Mesendoderm (in vitro differentiated cells): ENCODE measurements around the gene GPR156. TPM values are rescaled to one million over a fixed set of nuclear protein-coding genes. Genes with fewer than 3 reads are reported as not detected.
"Not testable (repeated sequence)": the region's sequence is repeated elsewhere in the genome, so short reads cannot be mapped to it uniquely, and the experiment has no call there.

Experiments
- DNase-seq: peaks from one replicate; pipeline ENCODE4 v3.0.0; 2013
- H2AK5ac ChIP-seq: 2 replicates; pipeline ENCODE4 v1.6.1; 2013; ENCODE audit warnings: low read length, inconsistent platforms
- H2BK120ac ChIP-seq: 2 replicates; pipeline ENCODE4 v1.6.1; 2013; ENCODE audit warnings: low read depth, mild to moderate bottlenecking, low read length, moderate library complexity, mixed read lengths
- H2BK15ac ChIP-seq: replicated peaks from 2 replicates; pipeline ENCODE4 v1.6.1; 2013; ENCODE audit warnings: low read depth, mild to moderate bottlenecking, moderate library complexity
- H2BK5ac ChIP-seq: 2 replicates; pipeline ENCODE4 v1.6.1; 2013; ENCODE audit warnings: low read length, inconsistent platforms
- H3K18ac ChIP-seq: 2 replicates; pipeline ENCODE4 v1.6.1; 2013; ENCODE audit warnings: mild to moderate bottlenecking, low read length, mixed read lengths
- H3K23ac ChIP-seq: one replicate; pipeline ENCODE4 v1.6.1; 2013; ENCODE audit warnings: low read length
- H3K27ac ChIP-seq: 2 replicates; pipeline ENCODE4 v1.5.1; 2013; ENCODE audit warnings: low read depth, mild to moderate bottlenecking, inconsistent platforms, low read length, moderate library complexity
- H3K27me3 ChIP-seq: 2 replicates; pipeline ENCODE4 v1.6.1; 2013; ENCODE audit warnings: low read length, control low read depth, mild to moderate bottlenecking, inconsistent platforms; ENCODE audit not compliant: insufficient read depth, poor library complexity
- H3K36me3 ChIP-seq: 2 replicates; pipeline ENCODE4 v1.6.1; 2013; ENCODE audit warnings: low read length, inconsistent platforms; ENCODE audit not compliant: control insufficient read depth, insufficient read depth
- H3K4ac ChIP-seq: one replicate; pipeline ENCODE4 v1.6.1; 2013; ENCODE audit warnings: low read depth, mild to moderate bottlenecking, low read length, moderate library complexity
- H3K4me1 ChIP-seq: 2 replicates; pipeline ENCODE4 v1.6.1; 2013; ENCODE audit warnings: low read depth, low read length, inconsistent platforms; ENCODE audit not compliant: control insufficient read depth
- H3K4me2 ChIP-seq: 2 replicates; pipeline ENCODE4 v1.6.1; 2013; ENCODE audit warnings: low read length
- H3K4me3 ChIP-seq: 2 replicates; pipeline ENCODE4 v1.5.1; 2013; ENCODE audit warnings: mild to moderate bottlenecking, low read length
- H3K56ac ChIP-seq: one replicate; pipeline ENCODE4 v1.6.1; 2013; ENCODE audit warnings: low read length
- H3K79me1 ChIP-seq: 2 replicates; pipeline ENCODE4 v1.6.1; 2013; ENCODE audit warnings: low read length, inconsistent platforms
- H3K79me2 ChIP-seq: 2 replicates; pipeline ENCODE4 v1.6.1; 2013; ENCODE audit warnings: mild to moderate bottlenecking, low read length; ENCODE audit not compliant: control insufficient read depth, insufficient read depth
- H3K9ac ChIP-seq: 2 replicates; pipeline ENCODE4 v1.6.1; 2013; ENCODE audit warnings: low read length, inconsistent platforms
- H4K5ac ChIP-seq: one replicate; pipeline ENCODE4 v1.6.1; 2013; ENCODE audit warnings: low read length
- H4K8ac ChIP-seq: one replicate; pipeline ENCODE4 v1.6.1; 2013; ENCODE audit warnings: low read depth, mild to moderate bottlenecking, control low read depth, low read length, moderate library complexity
- WGBS: extraction: QIAGEN DNeasy Blood & Tissue Kit; methylation state at CpG from one replicate; pipeline ENCODE4 v1.1.7; 2013; ENCODE audit warnings: low lambda C conversion rate, missing lambda C conversion rate; ENCODE audit not compliant: insufficient coverage; ENCODE audit errors: extremely low coverage; 5-methylcytosine and 5-hydroxymethylcytosine counted together
- polyA plus RNA-seq, 2 experiments: library from polyadenylated mRNA; stranded (reverse); fragments of 200-250 nt; gene quantifications; one replicate each; pipeline ENCODE4 v1.2.3, GENCODE V29; 2013

GPR156 gene
- 0.79 TPM for polyA plus RNA-seq (2013, experiment 1 of 2)
- polyA plus RNA-seq (2013, experiment 2 of 2), result 0.78 TPM

GRCh38 chr3:120284747-120285507, at the start of gene GPR156:
TSS of gene GPR156 (minus strand) at chr3:120285222. CDS start at chr3:120244098, 41,124 bp downstream.
- Histone ChIP-seq H3K4me1 (no peaks in the 10 kb centered on the region), H2AK5ac (no peak within 1 kb of the TSS), H3K36me3 (no peaks in the 10 kb centered on the region), H3K56ac (peak within 1 kb of the TSS; percentile 82), H3K23ac (no peak within 1 kb of the TSS), H3K27ac (no peak within 1 kb of the TSS), H3K4me2 (peak within 1 kb of the TSS; percentile 59), H3K27me3 (peaks cover 4% of the 10 kb centered on the region), H3K9ac (peak within 1 kb of the TSS; percentile 61), H2BK15ac (no peak within 1 kb of the TSS), H3K4ac (no peak within 1 kb of the TSS), H3K79me1 (no peaks in the 10 kb centered on the region), H4K5ac (no peak within 1 kb of the TSS), H2BK5ac (no peak within 1 kb of the TSS), H3K79me2 (no peaks in the 10 kb centered on the region), H3K4me3 (peak within 1 kb of the TSS; percentile 38), H3K18ac (peak within 1 kb of the TSS; percentile 77), H4K8ac (no peak within 1 kb of the TSS), H2BK120ac (no peak within 1 kb of the TSS)
- DNase-seq, result peak; percentile 48
- no CpG with 5 or more reads among the region's 72 CpGs for WGBS

DNA sequence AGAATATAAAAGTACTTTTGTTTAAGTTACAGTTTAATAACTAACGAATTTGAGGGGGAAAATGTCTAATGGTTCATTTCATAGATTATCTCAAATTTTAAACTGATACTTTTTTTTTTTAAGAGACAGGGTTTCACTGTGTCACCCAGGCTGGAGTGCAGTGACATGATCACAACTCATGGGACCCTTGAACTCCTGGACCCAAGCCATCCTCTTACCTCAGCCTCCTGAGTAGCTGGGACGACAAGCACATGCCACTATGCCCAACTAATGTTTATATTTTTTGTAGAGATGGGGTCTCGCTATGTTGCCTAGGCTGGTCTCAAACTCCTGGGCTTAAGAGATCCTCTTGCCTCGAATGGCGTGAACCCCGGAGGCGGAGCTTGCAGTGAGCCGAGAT, 47.6 kb upstream of the GPR156 start:
- H3K56ac ChIP-seq, result no peak overlapping the region
- no peaks in the 10 kb centered on the region for H3K27me3 ChIP-seq
- no peak for DNase-seq
- no peak overlapping the region for H2BK15ac ChIP-seq
- H2BK5ac ChIP-seq, result no peak overlapping the region
- no peak overlapping the region for H3K27ac ChIP-seq
- no peak overlapping the region for H2AK5ac ChIP-seq
- no peaks in the 10 kb centered on the region for H3K79me2 ChIP-seq
- H4K8ac ChIP-seq, result no peak overlapping the region
- H3K18ac ChIP-seq, result no peak overlapping the region
- no CpG with 5 or more reads among the region's 8 CpGs for whole genome bisulfite sequencing
- H3K23ac ChIP-seq, result no peak overlapping the region
- H3K4me3 ChIP-seq, result no peak overlapping the region
- no peaks in the 10 kb centered on the region for H3K4me1 ChIP-seq
- H3K79me1 ChIP-seq, result no peaks in the 10 kb centered on the region
- H3K4ac ChIP-seq, result no peak overlapping the region
- H3K36me3 ChIP-seq, result no peaks in the 10 kb centered on the region
- H4K5ac ChIP-seq, result no peak overlapping the region
- no peak overlapping the region for H3K4me2 ChIP-seq
- no peak overlapping the region for H3K9ac ChIP-seq
- no peak overlapping the region for H2BK120ac ChIP-seq

GRCh38 chr3:120331076-120331475, 46.1 kb upstream of the GPR156 start:
- no peak overlapping the region for H3K23ac ChIP-seq
- H4K5ac ChIP-seq, result no peak overlapping the region
- no peak overlapping the region for H2BK5ac ChIP-seq
- H4K8ac ChIP-seq, result no peak overlapping the region
- no peaks in the 10 kb centered on the region for H3K79me2 ChIP-seq
- H3K18ac ChIP-seq, result no peak overlapping the region
- H2AK5ac ChIP-seq, result no peak overlapping the region
- no peak overlapping the region for H3K27ac ChIP-seq
- H3K9ac ChIP-seq, result no peak overlapping the region
- no peak overlapping the region for H3K4me3 ChIP-seq
- H3K27me3 ChIP-seq, result no peaks in the 10 kb centered on the region
- WGBS, result no CpG with 5 or more reads among the region's 2 CpGs
- H3K4me1 ChIP-seq, result no peaks in the 10 kb centered on the region
- no peak overlapping the region for H2BK15ac ChIP-seq
- no peaks in the 10 kb centered on the region for H3K36me3 ChIP-seq
- H3K4me2 ChIP-seq, result no peak overlapping the region
- no peaks in the 10 kb centered on the region for H3K79me1 ChIP-seq
- no peak for DNase-seq
- H3K4ac ChIP-seq, result no peak overlapping the region
- no peak overlapping the region for H2BK120ac ChIP-seq
- no peak overlapping the region for H3K56ac ChIP-seq

DNA sequence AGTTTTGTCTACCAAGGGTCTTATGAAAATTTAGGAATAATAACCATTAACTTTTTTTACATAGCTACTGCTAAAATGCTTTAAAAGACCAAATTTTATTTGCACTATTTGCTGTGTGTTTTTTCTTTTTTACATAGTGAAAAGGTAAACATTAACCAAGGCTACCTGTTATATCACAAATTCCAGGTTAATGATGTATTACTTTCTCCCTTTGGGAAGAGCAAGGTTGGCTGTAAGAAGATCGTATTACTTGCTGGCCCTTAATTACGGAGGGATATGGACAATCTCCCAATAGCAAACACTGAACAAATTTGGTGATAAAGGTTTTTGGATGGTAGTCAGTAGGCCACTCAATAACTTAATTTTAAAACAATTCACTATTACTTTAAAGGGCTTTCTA, 41.8 kb upstream of the GPR156 start:
- no peak for DNase-seq
- no peak overlapping the region for H3K4me2 ChIP-seq
- no peak overlapping the region for H4K8ac ChIP-seq
- no CpG with 5 or more reads among the region's 2 CpGs for WGBS
- no peaks in the 10 kb centered on the region for H3K4me1 ChIP-seq
- H3K56ac ChIP-seq, result no peak overlapping the region
- no peak overlapping the region for H2AK5ac ChIP-seq
- no peaks in the 10 kb centered on the region for H3K27me3 ChIP-seq
- H3K4ac ChIP-seq, result no peak overlapping the region
- H2BK120ac ChIP-seq, result no peak overlapping the region
- no peak overlapping the region for H3K27ac ChIP-seq
- H3K36me3 ChIP-seq, result no peaks in the 10 kb centered on the region
- H3K79me2 ChIP-seq, result no peaks in the 10 kb centered on the region
- no peak overlapping the region for H2BK15ac ChIP-seq
- H4K5ac ChIP-seq, result no peak overlapping the region
- no peak overlapping the region for H3K9ac ChIP-seq
- no peak overlapping the region for H3K4me3 ChIP-seq
- no peak overlapping the region for H3K18ac ChIP-seq
- H3K23ac ChIP-seq, result no peak overlapping the region
- H2BK5ac ChIP-seq, result no peak overlapping the region
- no peaks in the 10 kb centered on the region for H3K79me1 ChIP-seq

GRCh38 chr3:120324190-120324589, 39.2 kb upstream of the GPR156 start:
- Histone ChIP-seq H3K56ac (no peak overlapping the region), H3K4me1 (no peaks in the 10 kb centered on the region), H3K27ac (no peak overlapping the region), H2BK5ac (no peak overlapping the region), H3K27me3 (no peaks in the 10 kb centered on the region), H3K9ac (no peak overlapping the region), H2BK120ac (no peak overlapping the region), H3K79me1 (no peaks in the 10 kb centered on the region), H4K8ac (no peak overlapping the region), H3K79me2 (no peaks in the 10 kb centered on the region), H2AK5ac (no peak overlapping the region), H4K5ac (no peak overlapping the region), H3K36me3 (no peaks in the 10 kb centered on the region), H2BK15ac (no peak overlapping the region), H3K4me2 (no peak overlapping the region), H3K18ac (no peak overlapping the region), H3K4me3 (no peak overlapping the region), H3K4ac (no peak overlapping the region), H3K23ac (no peak overlapping the region)
- WGBS, result no CpG with 5 or more reads among the region's 1 CpG
- no peak for DNase-seq

DNA sequence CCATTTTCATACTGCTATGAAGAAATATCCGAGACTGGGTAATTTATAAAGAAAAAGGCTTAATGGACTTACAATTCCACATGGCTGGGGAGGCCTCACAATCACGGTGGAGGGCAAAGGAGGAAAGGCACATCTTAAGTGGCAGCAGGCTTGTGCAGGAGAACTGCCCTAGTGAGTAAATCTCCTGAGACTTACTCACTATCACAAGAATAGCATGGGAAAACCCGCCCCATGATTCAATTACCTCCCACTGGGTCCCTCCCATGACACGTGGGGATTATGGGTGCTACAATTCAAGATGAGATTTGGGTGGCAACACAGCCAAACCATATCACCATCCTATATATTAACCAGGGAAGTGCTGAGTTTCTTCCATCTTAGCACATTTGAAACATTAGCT, 38.7 kb upstream of the GPR156 start:
- not testable (repeated sequence) for H2BK5ac ChIP-seq, H4K8ac ChIP-seq, DNase-seq, H3K9ac ChIP-seq, H3K23ac ChIP-seq, H3K18ac ChIP-seq, H3K4ac ChIP-seq, H2BK120ac ChIP-seq, H3K36me3 ChIP-seq, H3K27me3 ChIP-seq, H2AK5ac ChIP-seq, H3K79me1 ChIP-seq, H3K27ac ChIP-seq, H3K4me3 ChIP-seq, H3K79me2 ChIP-seq, H3K4me2 ChIP-seq, H2BK15ac ChIP-seq, H3K56ac ChIP-seq, H4K5ac ChIP-seq, H3K4me1 ChIP-seq
- WGBS, result no CpG with 5 or more reads among the region's 4 CpGs
